ENCODE data around the gene EIF2AK2.
A peak's percentile ranks its signal among the peaks of the same experiment; 100 is the strongest.

The EIF2AK2 gene

DNA sequence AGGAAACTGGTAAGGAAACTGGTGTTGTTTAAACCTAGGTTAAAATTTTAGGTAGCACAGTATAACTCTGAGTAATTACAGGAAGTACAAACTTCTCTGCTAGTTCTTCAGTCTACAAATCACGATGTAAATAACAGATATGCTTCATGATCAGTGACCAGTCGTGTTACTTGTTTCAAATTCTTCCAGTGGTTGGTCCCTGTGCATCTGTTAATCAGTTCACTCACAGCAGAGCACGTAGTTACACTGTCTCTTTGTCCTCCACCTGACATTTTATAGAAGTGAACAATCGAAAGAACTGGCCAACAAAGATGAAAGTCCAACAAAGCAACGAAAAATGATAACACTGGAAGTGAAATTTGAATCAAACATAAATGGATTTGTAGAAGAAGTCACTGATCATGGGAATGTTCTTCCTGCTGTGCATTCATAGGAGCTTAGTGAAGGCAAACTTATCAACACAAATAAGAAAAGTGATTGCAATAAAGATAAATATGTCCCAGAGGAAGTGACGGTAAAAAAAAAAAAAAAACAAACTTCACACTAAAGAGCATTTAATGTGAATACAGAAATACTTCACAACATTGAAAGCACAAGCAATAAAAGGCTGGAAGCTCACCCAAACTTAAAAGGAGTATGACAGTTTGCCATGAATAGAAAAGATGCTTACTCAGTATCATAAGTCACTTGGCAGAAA lies 7.0 kb downstream of the EIF2AK2 start:
- DNase-seq, result no peak
- Mint-ChIP-seq H3K27ac (peak overlapping the region; percentile 45), H3K9me3 (peaks cover 2% of the 10 kb centered on the region), H3K27me3 (no peaks in the 10 kb centered on the region), H3K4me1 (ENCODE audit: low read depth) (peaks cover 38% of the 10 kb centered on the region), H3K4me3 (peak overlapping the region; percentile 2), H3K36me3 (ENCODE audit: low read depth) (peaks cover 69% of the 10 kb centered on the region)

DNA sequence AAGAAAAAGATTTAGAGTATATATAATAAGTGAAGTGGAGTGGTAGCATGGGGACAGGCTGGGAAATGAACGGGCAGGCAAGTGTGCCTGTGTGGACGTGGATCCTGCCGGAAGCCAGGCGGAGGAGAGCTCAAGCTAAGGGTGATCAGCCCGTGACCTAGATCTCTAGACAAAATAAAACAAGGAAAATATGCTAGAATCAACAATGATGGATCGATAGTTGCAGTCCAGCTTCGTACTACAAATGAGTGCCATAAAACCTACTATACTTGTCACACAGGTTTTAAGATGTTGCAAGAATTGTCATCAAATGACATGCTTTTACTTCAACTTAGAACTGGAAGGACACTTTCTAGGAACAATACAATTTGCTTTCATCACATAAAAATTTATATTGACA lies 8.5 kb downstream of the EIF2AK2 start:
- peaks cover 68% of the 10 kb centered on the region for H3K36me3 Mint-ChIP-seq (ENCODE audit: low read depth)
- no peak overlapping the region for H3K4me3 Mint-ChIP-seq
- peaks cover under 1% of the 10 kb centered on the region for H3K9me3 Mint-ChIP-seq

DNA sequence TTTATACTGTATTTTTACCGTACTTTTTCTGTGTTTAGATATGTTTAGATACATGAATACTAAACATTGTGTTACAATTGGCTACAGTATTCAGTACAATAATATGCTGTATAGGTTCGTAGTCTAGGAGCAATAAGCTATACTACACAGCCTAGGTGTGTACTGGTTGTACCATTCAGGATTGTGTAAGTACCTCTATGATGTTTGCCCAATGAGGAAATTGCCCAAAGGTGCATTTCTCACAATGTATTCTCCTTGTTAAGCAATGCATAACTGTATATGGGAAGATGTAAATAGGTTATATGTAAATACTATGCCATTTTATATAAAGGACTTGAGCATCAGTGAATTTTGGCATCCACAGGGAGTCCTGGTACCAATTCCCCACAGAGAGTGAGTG lies 10.7 kb downstream of the EIF2AK2 start:
- no peaks in the 10 kb centered on the region for H3K27me3 Mint-ChIP-seq
- H3K36me3 Mint-ChIP-seq (ENCODE audit: low read depth), result peaks cover 63% of the 10 kb centered on the region
- no peak for DNase-seq
- peaks cover 12% of the 10 kb centered on the region for H3K4me1 Mint-ChIP-seq (ENCODE audit: low read depth)
- H3K4me3 Mint-ChIP-seq, result no peak overlapping the region
- H3K9me3 Mint-ChIP-seq, result no peaks in the 10 kb centered on the region
- H3K27ac Mint-ChIP-seq, result no peak overlapping the region

More for the DNA sequence above, 8.5 kb downstream of the EIF2AK2 start:
- DNase-seq, result no peak
- Mint-ChIP-seq H3K4me1 (ENCODE audit: low read depth) (peaks cover 27% of the 10 kb centered on the region), H3K27ac (no peak overlapping the region), H3K27me3 (no peaks in the 10 kb centered on the region)

DNA sequence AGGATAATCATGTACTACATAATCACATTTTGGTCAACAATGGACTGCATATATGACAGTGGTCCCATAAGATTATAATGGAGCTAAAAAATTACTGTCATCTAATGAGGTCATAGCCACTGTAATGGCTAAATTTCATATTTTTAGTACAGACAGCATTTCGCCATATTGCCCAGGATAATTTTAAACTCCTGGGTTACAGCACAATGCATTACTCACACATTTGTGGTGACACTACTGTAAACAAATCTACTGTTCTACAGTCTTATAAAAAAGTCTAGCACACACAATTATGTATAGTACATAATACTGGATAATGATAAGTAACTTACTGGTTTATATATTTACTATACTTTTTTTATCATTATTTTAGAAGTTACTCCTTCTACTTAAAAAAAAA lies 12.8 kb downstream of the EIF2AK2 start:
- no peaks in the 10 kb centered on the region for H3K4me1 Mint-ChIP-seq (ENCODE audit: low read depth)
- H3K27ac Mint-ChIP-seq, result no peak overlapping the region
- H3K27me3 Mint-ChIP-seq, result no peaks in the 10 kb centered on the region
- H3K9me3 Mint-ChIP-seq, result no peaks in the 10 kb centered on the region
- H3K36me3 Mint-ChIP-seq (ENCODE audit: low read depth), result peaks cover 75% of the 10 kb centered on the region
- no peak for DNase-seq
- H3K4me3 Mint-ChIP-seq, result no peak overlapping the region

DNA sequence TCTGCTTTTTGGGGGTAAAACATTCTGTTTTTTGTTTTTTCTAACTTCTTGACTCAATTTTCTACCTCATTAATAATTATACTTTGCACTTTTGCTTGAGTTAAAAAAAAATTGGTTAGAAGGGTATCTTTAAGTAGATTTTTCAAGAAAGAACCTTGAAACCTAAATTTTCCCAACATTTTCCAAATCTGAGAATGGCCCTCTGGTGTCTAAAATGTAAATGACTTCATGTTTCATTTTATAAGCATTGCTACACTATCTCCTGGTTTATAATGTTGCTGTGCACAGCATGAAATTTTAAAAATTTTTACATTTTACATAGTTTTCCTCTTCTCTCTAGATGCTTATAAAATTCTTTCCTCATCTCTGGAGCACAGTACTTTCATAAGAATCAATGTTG lies 14.2 kb downstream of the EIF2AK2 start:
- no peaks in the 10 kb centered on the region for H3K9me3 Mint-ChIP-seq
- no peak for DNase-seq
- H3K36me3 Mint-ChIP-seq (ENCODE audit: low read depth), result peaks cover 74% of the 10 kb centered on the region
- no peaks in the 10 kb centered on the region for H3K4me1 Mint-ChIP-seq (ENCODE audit: low read depth)
- no peak overlapping the region for H3K4me3 Mint-ChIP-seq
- no peak overlapping the region for H3K27ac Mint-ChIP-seq
- no peaks in the 10 kb centered on the region for H3K27me3 Mint-ChIP-seq

DNA sequence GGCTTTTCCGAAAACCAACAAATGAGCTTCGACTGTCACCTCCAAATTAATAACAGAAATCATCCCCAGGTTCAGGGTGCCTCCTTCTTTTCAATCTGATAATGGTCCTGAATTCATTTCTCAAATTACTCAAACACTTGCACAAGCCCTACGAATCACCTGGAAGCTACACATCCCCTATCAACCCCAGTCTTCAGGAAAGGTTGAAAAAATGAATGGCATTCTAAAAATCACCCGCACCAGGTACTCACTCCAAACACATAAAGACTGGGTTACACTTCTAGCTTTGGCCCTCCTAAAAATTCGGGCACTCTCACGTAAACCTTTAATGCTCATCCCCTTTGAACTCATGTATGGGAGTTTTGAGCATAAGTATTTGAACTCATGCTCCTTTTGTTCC lies 23.9 kb downstream of the EIF2AK2 start:
- Mint-ChIP-seq H3K27ac (no peak overlapping the region), H3K9me3 (no peaks in the 10 kb centered on the region), H3K27me3 (no peaks in the 10 kb centered on the region), H3K4me3 (no peak overlapping the region), H3K4me1 (ENCODE audit: low read depth) (no peaks in the 10 kb centered on the region), H3K36me3 (ENCODE audit: low read depth) (peaks cover 40% of the 10 kb centered on the region)
- no peak for DNase-seq

DNA sequence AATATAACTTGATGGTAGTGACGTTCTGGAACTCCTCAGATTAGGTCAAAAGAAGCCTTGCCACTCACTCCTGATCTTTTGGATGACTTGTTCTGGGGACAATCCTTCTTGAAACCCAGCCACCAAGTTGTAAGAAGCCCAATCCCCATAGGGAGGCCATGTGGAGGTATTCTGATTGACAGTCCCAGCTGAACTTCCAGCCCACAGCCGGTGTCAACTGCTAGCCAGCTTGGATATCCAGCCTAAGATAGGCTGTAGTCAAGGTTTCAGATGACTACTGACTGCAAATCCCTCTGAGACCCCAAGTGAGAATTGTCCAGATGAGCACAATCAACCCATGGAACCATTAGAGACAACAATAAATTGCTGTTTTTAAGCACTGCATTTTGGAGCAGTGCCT lies 31.4 kb downstream of the EIF2AK2 start:
- H3K36me3 Mint-ChIP-seq (ENCODE audit: low read depth), result peaks cover 79% of the 10 kb centered on the region
- H3K4me1 Mint-ChIP-seq (ENCODE audit: low read depth), result no peaks in the 10 kb centered on the region
- no peak for DNase-seq
- H3K9me3 Mint-ChIP-seq, result no peaks in the 10 kb centered on the region
- H3K4me3 Mint-ChIP-seq, result no peak overlapping the region
- peak overlapping the region; percentile 26 for H3K27ac Mint-ChIP-seq
- no peaks in the 10 kb centered on the region for H3K27me3 Mint-ChIP-seq

DNA sequence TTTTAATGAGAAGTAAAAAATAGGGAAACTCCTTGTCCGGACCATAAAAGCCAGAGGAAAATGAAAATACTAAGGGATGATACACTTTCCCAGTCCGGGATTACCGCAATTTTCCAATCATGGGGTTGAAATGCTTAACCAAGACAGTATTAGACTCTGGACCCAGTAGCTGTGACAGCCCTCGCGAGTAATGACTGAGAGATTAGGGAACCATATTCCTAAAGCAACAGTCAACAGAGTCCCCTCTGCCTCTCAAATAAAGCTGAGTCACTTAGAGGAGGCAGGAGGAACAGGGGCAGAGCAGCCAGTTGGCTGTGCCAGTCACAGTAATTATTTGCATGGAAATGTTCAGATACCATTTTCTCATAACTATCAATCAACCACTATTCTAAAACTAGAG lies 37.6 kb downstream of the EIF2AK2 start:
- no peak for DNase-seq
- Mint-ChIP-seq H3K4me3 (no peak overlapping the region), H3K27me3 (no peaks in the 10 kb centered on the region), H3K4me1 (ENCODE audit: low read depth) (no peaks in the 10 kb centered on the region), H3K27ac (peak overlapping the region; percentile 28), H3K9me3 (no peaks in the 10 kb centered on the region), H3K36me3 (ENCODE audit: low read depth) (peaks cover 71% of the 10 kb centered on the region)

DNA sequence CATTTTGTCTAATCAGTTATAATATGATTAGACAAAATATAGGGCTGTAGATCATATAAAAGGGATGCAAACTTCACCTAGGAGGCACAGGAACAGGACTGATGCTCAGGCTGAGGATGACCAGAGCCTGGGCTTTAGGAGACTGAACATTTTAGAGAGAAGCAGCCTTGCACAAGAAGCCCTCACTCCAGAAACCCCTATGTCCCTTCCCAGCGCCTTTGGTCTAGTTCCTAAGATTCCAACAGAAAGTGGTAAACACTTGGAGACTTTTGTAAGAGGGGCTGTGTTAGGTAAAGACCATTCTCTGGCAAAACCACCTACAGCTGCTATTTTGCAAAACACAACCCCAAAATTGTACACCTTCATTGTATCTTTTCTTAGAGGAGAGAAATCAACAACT lies 39.2 kb downstream of the EIF2AK2 start:
- no peak for DNase-seq
- Mint-ChIP-seq H3K27me3 (no peaks in the 10 kb centered on the region), H3K9me3 (no peaks in the 10 kb centered on the region), H3K27ac (no peak overlapping the region), H3K4me3 (no peak overlapping the region), H3K4me1 (ENCODE audit: low read depth) (no peaks in the 10 kb centered on the region), H3K36me3 (ENCODE audit: low read depth) (peaks cover 71% of the 10 kb centered on the region)

DNA sequence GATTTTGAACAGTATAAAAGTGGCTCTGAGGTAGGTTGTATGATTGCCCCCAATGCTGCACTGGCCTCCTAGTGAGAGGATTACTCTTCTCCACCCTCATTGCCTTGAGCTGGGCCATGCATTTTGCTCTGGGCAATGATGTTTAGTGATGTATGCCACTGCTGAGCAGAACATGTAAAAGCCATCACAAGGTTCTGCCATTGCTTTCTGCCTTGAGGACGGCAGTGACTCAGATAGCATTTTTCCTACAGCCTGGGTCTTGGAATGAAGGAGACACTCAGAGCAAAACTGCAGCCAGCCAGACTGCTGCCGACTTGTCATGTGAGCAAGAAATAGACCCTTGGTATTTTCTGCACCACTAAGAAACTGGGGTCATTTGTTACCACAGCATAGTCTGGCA lies 44.8 kb downstream of the EIF2AK2 start:
- Mint-ChIP-seq H3K4me3 (no peak overlapping the region), H3K27ac (no peak overlapping the region), H3K27me3 (no peaks in the 10 kb centered on the region), H3K9me3 (no peaks in the 10 kb centered on the region), H3K36me3 (ENCODE audit: low read depth) (peaks cover 75% of the 10 kb centered on the region), H3K4me1 (ENCODE audit: low read depth) (no peaks in the 10 kb centered on the region)
- no peak for DNase-seq

DNA sequence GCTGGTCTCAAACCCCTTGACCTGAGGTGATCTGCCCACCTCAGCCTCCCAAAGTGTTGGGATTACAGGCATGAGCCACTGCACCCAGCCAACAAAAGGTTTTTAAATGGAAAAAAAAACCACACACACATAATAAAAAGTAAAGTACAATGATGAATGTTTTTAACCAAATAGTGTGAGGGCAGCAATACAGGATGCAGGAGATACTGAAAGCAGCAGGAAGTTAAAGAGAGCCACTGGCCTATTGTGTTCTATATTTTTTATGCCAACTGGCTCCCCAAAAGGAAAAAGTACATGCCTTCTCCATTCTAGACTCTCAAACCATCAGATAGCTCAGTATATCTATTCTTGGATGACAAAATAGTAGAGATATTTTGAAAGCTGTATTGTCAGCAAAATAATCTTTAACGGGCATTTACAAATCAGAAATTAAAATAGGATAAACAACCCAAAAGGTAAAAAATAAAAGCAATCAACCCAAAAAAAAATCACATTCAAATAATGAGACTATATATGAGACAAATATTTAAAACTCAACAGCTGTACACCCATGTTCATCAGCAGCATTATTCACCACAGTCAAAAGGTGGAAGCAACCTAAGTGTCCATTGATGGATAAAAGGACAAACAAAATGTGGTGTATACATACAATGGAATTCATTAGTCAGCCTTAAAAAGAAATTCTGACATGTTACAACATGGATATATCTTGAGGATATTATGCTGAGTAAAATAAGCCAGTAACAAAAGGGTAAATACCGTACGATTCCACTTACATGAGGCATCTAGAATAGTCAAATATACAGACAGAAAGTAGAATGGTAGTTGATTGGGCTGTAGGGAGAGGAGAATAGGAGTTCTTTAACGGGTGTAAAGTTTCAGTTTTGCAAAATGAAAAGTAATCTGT lies 46.2 kb downstream of the EIF2AK2 start:
- DNase-seq, result no peak
- Mint-ChIP-seq H3K4me1 (ENCODE audit: low read depth) (no peaks in the 10 kb centered on the region), H3K4me3 (no peak overlapping the region), H3K27me3 (no peaks in the 10 kb centered on the region), H3K9me3 (no peaks in the 10 kb centered on the region), H3K27ac (no peak overlapping the region), H3K36me3 (ENCODE audit: low read depth) (peaks cover 72% of the 10 kb centered on the region)

DNA sequence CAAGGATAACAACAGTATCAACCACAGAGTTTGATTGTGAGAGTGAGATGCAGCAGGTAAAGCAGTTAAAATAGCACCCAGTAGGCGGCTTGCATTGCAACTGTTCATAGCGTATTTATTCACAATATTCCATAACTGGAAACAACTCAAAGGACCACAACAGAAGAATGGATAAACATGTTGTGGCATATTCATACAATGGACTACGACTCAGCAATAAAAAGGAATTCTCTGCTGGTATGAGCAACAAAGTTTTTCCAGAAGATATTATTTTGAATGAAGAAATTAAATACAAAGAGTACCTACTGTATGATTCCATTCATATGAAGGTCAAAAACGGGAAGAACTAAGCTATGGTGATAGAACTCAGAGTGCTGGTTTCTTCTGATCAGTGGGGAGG lies 47.3 kb downstream of the EIF2AK2 start:
- DNase-seq, result no peak
- peaks cover 75% of the 10 kb centered on the region for H3K36me3 Mint-ChIP-seq (ENCODE audit: low read depth)
- H3K4me1 Mint-ChIP-seq (ENCODE audit: low read depth), result no peaks in the 10 kb centered on the region
- no peak overlapping the region for H3K4me3 Mint-ChIP-seq
- H3K27me3 Mint-ChIP-seq, result no peaks in the 10 kb centered on the region
- H3K27ac Mint-ChIP-seq, result no peak overlapping the region
- H3K9me3 Mint-ChIP-seq, result no peaks in the 10 kb centered on the region

DNA sequence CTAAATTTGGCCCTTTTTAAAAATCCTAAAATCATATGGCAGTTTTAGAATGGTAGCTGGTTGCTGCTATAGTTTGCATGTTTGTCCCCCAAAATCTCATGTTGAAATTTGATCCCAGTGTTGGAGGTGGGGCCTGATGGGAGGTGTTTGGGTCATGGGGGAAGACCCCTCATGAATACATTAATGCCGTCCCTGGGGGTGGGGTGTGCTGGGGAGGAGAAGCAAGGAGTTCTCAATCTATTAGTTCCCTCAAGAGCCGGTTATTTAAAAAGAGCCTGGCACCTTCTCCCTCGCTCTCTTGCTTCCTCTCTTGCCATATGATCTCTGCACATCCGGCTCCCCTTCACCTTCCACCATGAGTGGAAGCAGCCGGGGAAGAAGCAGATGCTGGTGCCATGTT lies 51.6 kb downstream of the EIF2AK2 start:
- no peak overlapping the region for H3K4me3 Mint-ChIP-seq
- no peak overlapping the region for H3K27ac Mint-ChIP-seq
- H3K36me3 Mint-ChIP-seq (ENCODE audit: low read depth), result peaks cover 78% of the 10 kb centered on the region
- peaks cover 3% of the 10 kb centered on the region for H3K4me1 Mint-ChIP-seq (ENCODE audit: low read depth)
- no peaks in the 10 kb centered on the region for H3K27me3 Mint-ChIP-seq
- H3K9me3 Mint-ChIP-seq, result no peaks in the 10 kb centered on the region
- no peak for DNase-seq

DNA sequence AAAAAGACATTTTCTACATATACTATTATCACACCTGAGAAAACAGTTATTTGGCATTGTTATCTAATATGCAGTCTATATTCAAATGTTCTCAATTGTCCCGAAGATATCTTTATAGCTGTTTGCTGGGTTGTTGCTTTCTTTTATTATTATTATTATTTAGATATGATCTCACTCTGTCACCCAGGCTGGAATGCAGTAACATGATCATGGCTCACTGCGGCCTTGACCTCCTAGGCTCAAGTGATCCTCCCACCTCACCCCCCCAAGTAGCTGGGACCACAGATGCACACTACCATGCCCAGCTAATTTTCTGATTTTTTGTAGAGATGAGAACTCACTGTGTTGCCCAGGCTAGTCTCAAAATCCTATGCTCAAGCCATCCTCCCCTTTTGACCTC lies 52.6 kb downstream of the EIF2AK2 start:
- no peak for DNase-seq
- Mint-ChIP-seq H3K4me1 (ENCODE audit: low read depth) (peaks cover 3% of the 10 kb centered on the region), H3K36me3 (ENCODE audit: low read depth) (peaks cover 78% of the 10 kb centered on the region), H3K27ac (no peak overlapping the region), H3K4me3 (no peak overlapping the region), H3K9me3 (no peaks in the 10 kb centered on the region), H3K27me3 (no peaks in the 10 kb centered on the region)

DNA sequence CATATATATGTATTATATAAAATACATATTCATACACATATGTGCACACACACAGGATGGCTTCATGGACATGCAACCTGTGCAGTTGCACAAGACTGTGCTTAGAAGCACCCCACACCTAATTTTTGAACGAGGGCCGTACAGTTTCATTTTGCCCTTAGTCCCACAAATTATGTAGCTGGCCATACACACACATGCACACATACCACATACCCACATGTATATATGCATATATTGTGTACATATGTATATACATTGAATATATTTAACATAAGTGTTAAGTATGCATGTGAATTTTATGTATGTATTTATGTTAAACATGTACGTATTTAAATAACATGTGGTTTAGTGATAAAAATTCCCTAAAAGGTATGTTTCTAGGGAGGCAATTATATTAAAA lies 54.2 kb downstream of the EIF2AK2 start:
- no peak for DNase-seq
- Mint-ChIP-seq H3K36me3 (ENCODE audit: low read depth) (peaks cover 71% of the 10 kb centered on the region), H3K4me1 (ENCODE audit: low read depth) (peaks cover 3% of the 10 kb centered on the region), H3K4me3 (no peak overlapping the region), H3K27me3 (no peaks in the 10 kb centered on the region), H3K27ac (no peak overlapping the region), H3K9me3 (no peaks in the 10 kb centered on the region)
